ENCODE measurements around the gene SUSD3. TPM values are rescaled to one million over a fixed set of nuclear protein-coding genes. Genes with fewer than 3 reads are reported as not detected.

The SUSD3 gene
- total and polyA plus RNA-seq, 2 of the 4 experiments (the other 2 are of a cell fraction) = 0.54 to 1.5 TPM

- in situ Hi-C loops (cut with MboI; ENCODE audit: low sequenced_read_pairs) (loop anchor here (25.0 kb wide), 1 partner anchor 455 kb away; no protein-coding TSS in a partner anchor), dilution Hi-C loops (cut with HindIII; ENCODE audit: low sequenced_read_pairs, unreplicated experiment) (no loop called here), intact Hi-C loops (cut with micrococcal nuclease) (loop anchor here (5.0 kb wide), 1 partner anchor 45 kb away; no protein-coding TSS in a partner anchor)
- Histone ChIP-seq H3K9me1 (ENCODE audit: insufficient read depth, low read length) (no peaks in the 10 kb centered on the region; the same call in 1 of the 2 replicates), H3K36me3 (ENCODE audit: control insufficient read depth, insufficient read depth, low read length) (peaks cover 24% of the 10 kb centered on the region), H3K4me3 (ENCODE audit: insufficient read depth, low read depth, low read length) (no peak overlapping the region), H3K27ac (ENCODE audit: insufficient read depth, low read length) (no peak overlapping the region), H2BK20ac (ENCODE audit: low read depth, low read length) (no peak overlapping the region), H2BK5ac (ENCODE audit: low read depth, low read length, poor library complexity, severe bottlenecking) (no peak overlapping the region), H4K20me1 (ENCODE audit: insufficient read depth, low read length) (peaks cover 23% of the 10 kb centered on the region; the same call in 1 of the 2 replicates), H3K9me3 (ENCODE audit: control insufficient read depth, insufficient read depth, low read length) (no peaks in the 10 kb centered on the region), H3K14ac (replicated peaks; ENCODE audit: low read depth, low read length) (no peak overlapping the region), H3K56ac (ENCODE audit: extremely low read depth, insufficient read depth, low read length) (no peak overlapping the region), H3K4me1 (ENCODE audit: control insufficient read depth, insufficient read depth, low read length) (no peaks in the 10 kb centered on the region), H3K79me1 (ENCODE audit: low read depth in 1 of 2, low read length in 2 of 2) (peaks cover 13 to 28% of the 10 kb centered on the region in 2 experiments), H4K5ac (ENCODE audit: low read depth, low read length) (no peak overlapping the region), H3K4me2 (ENCODE audit: low read depth, low read length) (no peak overlapping the region), H2AFZ (replicated peaks; ENCODE audit: low read length, poor library complexity) (no peak overlapping the region), H4K91ac (ENCODE audit: insufficient read depth, low read depth, low read length) (no peak overlapping the region), H2BK120ac (ENCODE audit: low read depth, low read length) (no peak overlapping the region), H3K27me3 (ENCODE audit: control insufficient read depth, insufficient read depth, low read length) (no peaks in the 10 kb centered on the region), H3K9ac (ENCODE audit: low read depth, low read length) (no peak overlapping the region), H3K23ac (ENCODE audit: low read depth, low read length) (no peak overlapping the region), H2AK5ac (ENCODE audit: low read depth, low read length) (no peak overlapping the region), H4K8ac (ENCODE audit: low read depth in 2 of 2, low read length in 2 of 2) (no peak overlapping the region), H3K18ac (ENCODE audit: low read depth, low read length) (no peak overlapping the region), H3K4ac (ENCODE audit: low read depth, low read length) (no peak overlapping the region), H2BK15ac (ENCODE audit: low read depth, low read length) (no peak overlapping the region), H2AK9ac (replicated peaks; ENCODE audit: low read depth, low read length, poor library complexity) (no peak overlapping the region)
- ATAC-seq (ENCODE audit: low read depth) (no peak), DNase-seq (no peak)
- POLR2A ChIA-PET (ENCODE audit: unreplicated experiment) = no interaction called here
- CTCF ChIA-PET = interaction anchor here (0.6 kb wide), 1 partner anchor 438 kb away, joined by 7 read pairs; no protein-coding TSS in a partner anchor
- WGBS, 2 experiments (ENCODE audit: extremely low coverage in 2 of 2, insufficient read length in 1 of 2) = 100% methylated on average over 1 of the region's 14 CpGs; no CpG with 5 or more reads in 1 of the 2 experiments
- TF ChIP-seq RFX5 (IDR thresholded peaks at IDR 0.05; ENCODE audit: low read depth, low read length) = no peak
- TF ChIP-seq CHD1 (IDR thresholded peaks at IDR 0.05; ENCODE audit: low read depth, low read length) = no peak
- no peak for TF ChIP-seq SMC3 (IDR thresholded peaks at IDR 0.05; ENCODE audit: low read depth, low read length)
- no peak for TF ChIP-seq USF2 (IDR thresholded peaks at IDR 0.05; ENCODE audit: low read depth, low read length)
- no peak for TF ChIP-seq NFE2L2 (IDR thresholded peaks at IDR 0.05; ENCODE audit: low read depth, low read length)
- BruUV-seq (replicated peaks) = no TSS peak
Observed at GRCh38 chr9:93107151-93107824, 48.8 kb downstream of the SUSD3 start.
